Heart right ventricle (tissue), 16 donors: ENCODE data around the gene RBMS3. TPM values are rescaled to one million over a fixed set of nuclear protein-coding genes. Genes with fewer than 3 reads are reported as not detected.

ENCODE experiments used
- ATAC-seq, 8 donors: fragments of 200-7000 bp; cut with Tn5 transposase; one replicate each; pipeline ENCODE4 v1.9.1; 2020; ENCODE audit warnings: mild to moderate bottlenecking in 8 of 8, moderate library complexity in 8 of 8, moderate number of reproducible peaks in 1 of 8
- DNase-seq, 2 donors: peaks; one replicate each; pipeline ENCODE4 v3.0.0-alpha.2; 2020
- H3K27ac ChIP-seq, 10 donors: fragments of 200-600 bp; sonication (generic) in 2 of 10; one replicate each; pipeline versions ENCODE4 v1.5.0 to v1.8.0; 2020 to 2022; ENCODE audit warnings: mild to moderate bottlenecking in 3 of 10
- H3K27me3 ChIP-seq, 7 donors: fragments of 200-600 bp; one replicate each; pipeline ENCODE4 v1.8.0; 2021 to 2022; ENCODE audit warnings: mild to moderate bottlenecking in 2 of 7
- H3K36me3 ChIP-seq, 9 donors: fragments of 200-600 bp; sonication (generic) in 1 of 9; one replicate each; pipeline versions ENCODE4 v1.5.0 to v1.8.0; 2020 to 2022; ENCODE audit warnings: mild to moderate bottlenecking in 2 of 9
- H3K4me1 ChIP-seq, 9 donors: fragments of 200-600 bp; sonication (generic) in 1 of 9; one replicate each; pipeline versions ENCODE4 v1.5.0 to v1.8.0; 2020 to 2022; ENCODE audit warnings: mild to moderate bottlenecking in 4 of 9
- H3K4me3 ChIP-seq, 10 donors: fragments of 200-600 bp; sonication (generic) in 2 of 10; one replicate each; pipeline versions ENCODE4 v1.5.0 to v1.8.0; 2020 to 2022; ENCODE audit warnings: mild to moderate bottlenecking in 7 of 10, moderate library complexity in 2 of 10
- H3K9me3 ChIP-seq, 11 donors: fragments of 200-600 bp in 10 of 11; sonication (generic) in 2 of 11; one replicate each; pipeline versions ENCODE4 v1.5.0 to v1.8.0; 2013 to 2022; ENCODE audit warnings: mild to moderate bottlenecking in 2 of 11, control low read depth in 1 of 11, moderate library complexity in 1 of 11
- WGBS, 2 donors: extraction: QIAGEN DNeasy Blood & Tissue Kit; methylation state at CpG; one replicate each; pipeline ENCODE4 v1.1.7; 2013; ENCODE audit warnings: inconsistent platforms in 1 of 2; 5-methylcytosine and 5-hydroxymethylcytosine counted together
- intact Hi-C, 10 donors: fragments of 100-400 bp; cut with DNase I; formaldehyde crosslinking; loops; one replicate each; pipeline versions ENCODE4 v1.11.1 to v1.14.2; 2022
- polyA plus RNA-seq, 2 donors: library from polyadenylated mRNA; stranded (reverse); fragments of 200-250 nt; gene quantifications; one replicate each; pipeline ENCODE4 v1.2.3, GENCODE V29; 2013
- total RNA-seq, 10 donors: library from RNA; stranded (reverse); fragmentation: NEBNext Ultra II Directional in 3 of 10; extraction: Animal tissue kit (Norgen Biotek cat#: 25700) in 3 of 10; gene quantifications; one replicate each; pipeline versions ENCODE4 v1.2.1 to v1.2.4, GENCODE V29; 2021 to 2023
- TF ChIP-seq, protein P1 (sequence below), 9 donors: fragments of 200-600 bp; sonication (generic) in 2 of 9; IDR thresholded peaks; one replicate each; pipeline versions ENCODE4 v1.5.0 to v1.8.0; 2021 to 2022; ENCODE audit warnings: antibody characterized with exemption in 9 of 9, mild to moderate bottlenecking in 5 of 9, moderate library complexity in 1 of 9
- donor health status: Arrhythmogenic right ventricular cardiomyopathy.
- donor health status: ischemic (EF 13 %, LVEDD 7.1; RV severe dilation, severe dysfunction).
- donor health status: healthy with polysubstance abuse.
- donor health status: DM: no; HTN: yes; CAD: no.
- donor health status: DM: no; HTN: no; CAD: no.
- donor health status: ischemic (EF 25% LVEDD 6.9; RV normal size, moderate dysfunction).
- donor health status: ischemic (EF 25% LVEDD 5.7; RV mildly dilated, moderate dysfunction).
- donor health status: healthy.
- donor health status: DM: yes; HTN: yes; CAD: no.
- donor health status: Ischemic cardiomyopathy.
- donor health status: ischemic (EF 35%, LVEDD 5.7; RV mildly dilated, moderate dysfunction).
- donor health status: nonischemic (EF 11% LVEDD 7.7; RV severe dilation, severe dysfunction).
- donor health status: DM: yes; HTN: yes; CAD: no.
- donor health status: PGD.
- donor health status: ischemic (EF 29% LVEDD 5.4; RV normal size, mild dysfunction).
- donor health status: nonischemic (EF 23%, LVEDD 6.1; RV moderate dilation, normal function).

RBMS3 gene
- total and polyA plus RNA-seq, 12 donors: 3.2 to 41.1 (median 26.4) TPM

DNA sequence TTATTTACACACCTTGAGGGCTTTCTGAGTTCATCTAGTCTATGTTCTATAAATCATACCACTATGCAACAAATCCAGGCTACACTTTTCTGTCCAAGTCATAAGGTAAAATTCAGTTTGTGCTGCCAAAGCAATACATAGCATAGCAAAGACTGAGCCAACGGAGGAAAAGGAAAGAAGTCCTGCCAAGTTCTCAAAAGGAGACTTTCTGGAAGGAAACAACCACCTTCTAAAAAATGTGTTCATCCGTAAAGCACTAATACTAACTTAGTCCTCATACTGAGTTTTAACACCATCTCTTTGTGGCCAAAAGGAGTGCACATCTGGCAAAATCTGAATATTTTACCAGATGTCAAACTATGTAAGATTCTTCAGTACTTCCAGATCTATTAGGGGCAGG lies 620.2 kb downstream of the RBMS3 start:
- DNase-seq (no peak), ATAC-seq (peak in 4 of 8 donors; percentile 35 to 61 (median 56))
- H3K27ac ChIP-seq: peak overlapping the region in 2 of 10 donors; percentile 7 to 22
- H3K4me3 ChIP-seq: no peak overlapping the region
- TF ChIP-seq, protein P1, sequence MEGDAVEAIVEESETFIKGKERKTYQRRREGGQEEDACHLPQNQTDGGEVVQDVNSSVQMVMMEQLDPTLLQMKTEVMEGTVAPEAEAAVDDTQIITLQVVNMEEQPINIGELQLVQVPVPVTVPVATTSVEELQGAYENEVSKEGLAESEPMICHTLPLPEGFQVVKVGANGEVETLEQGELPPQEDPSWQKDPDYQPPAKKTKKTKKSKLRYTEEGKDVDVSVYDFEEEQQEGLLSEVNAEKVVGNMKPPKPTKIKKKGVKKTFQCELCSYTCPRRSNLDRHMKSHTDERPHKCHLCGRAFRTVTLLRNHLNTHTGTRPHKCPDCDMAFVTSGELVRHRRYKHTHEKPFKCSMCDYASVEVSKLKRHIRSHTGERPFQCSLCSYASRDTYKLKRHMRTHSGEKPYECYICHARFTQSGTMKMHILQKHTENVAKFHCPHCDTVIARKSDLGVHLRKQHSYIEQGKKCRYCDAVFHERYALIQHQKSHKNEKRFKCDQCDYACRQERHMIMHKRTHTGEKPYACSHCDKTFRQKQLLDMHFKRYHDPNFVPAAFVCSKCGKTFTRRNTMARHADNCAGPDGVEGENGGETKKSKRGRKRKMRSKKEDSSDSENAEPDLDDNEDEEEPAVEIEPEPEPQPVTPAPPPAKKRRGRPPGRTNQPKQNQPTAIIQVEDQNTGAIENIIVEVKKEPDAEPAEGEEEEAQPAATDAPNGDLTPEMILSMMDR (IDR thresholded peaks at IDR 0.05): no peak
- 23 to 64% methylated on average over 2 of the region's 2 CpGs for WGBS, 2 donors
- intact Hi-C loops: loop anchor here in 2 of 10 donors (1.0 to 5.0 kb wide), 2 partner anchors 32 to 374 kb away; no protein-coding TSS in a partner anchor
- H3K4me1 ChIP-seq: peaks cover 0 to 19% (median 4%) of the 10 kb centered on the region in 9 donors
- peaks cover 0 to 10% (median 0%) of the 10 kb centered on the region in 9 donors for H3K36me3 ChIP-seq
- no peaks in the 10 kb centered on the region for H3K27me3 ChIP-seq
- H3K9me3 ChIP-seq: no peaks in the 10 kb centered on the region

DNA sequence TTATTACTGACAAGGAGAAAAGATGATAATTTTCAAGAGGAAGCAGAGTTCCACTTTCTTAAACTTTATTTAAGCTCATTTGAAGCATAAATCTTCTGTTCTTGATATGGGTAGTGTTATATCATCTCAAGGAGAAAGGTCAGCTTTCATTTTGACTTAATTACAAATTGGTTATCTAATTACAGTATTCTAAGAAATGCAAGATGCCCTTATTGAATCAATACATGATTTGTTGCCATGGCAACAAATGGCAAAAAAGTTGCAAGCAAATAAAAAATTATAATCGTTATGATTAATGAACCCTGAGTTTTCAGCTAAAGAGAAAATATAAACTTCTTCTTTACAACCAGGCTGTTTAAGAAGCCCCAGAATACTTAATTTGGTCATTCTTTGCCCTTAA lies 622.7 kb downstream of the RBMS3 start:
- Histone ChIP-seq H3K27ac (no peak overlapping the region), H3K9me3 (no peaks in the 10 kb centered on the region), H3K27me3 (no peaks in the 10 kb centered on the region), H3K36me3 (peaks cover 0 to 3% (median 0%) of the 10 kb centered on the region in 9 donors), H3K4me3 (no peak overlapping the region), H3K4me1 (peaks cover 0 to 19% (median 4%) of the 10 kb centered on the region in 9 donors)
- no peak for ATAC-seq
- intact Hi-C loops: loop anchor here in 1 of 10 donors (5.0 kb wide), 1 partner anchor 376 kb away; no protein-coding TSS in a partner anchor
- no peak for DNase-seq
- WGBS, 2 donors: 91 to 100% methylated on average over 1 of the region's 1 CpG
- TF ChIP-seq, protein P1 (IDR thresholded peaks at IDR 0.05): no peak

DNA sequence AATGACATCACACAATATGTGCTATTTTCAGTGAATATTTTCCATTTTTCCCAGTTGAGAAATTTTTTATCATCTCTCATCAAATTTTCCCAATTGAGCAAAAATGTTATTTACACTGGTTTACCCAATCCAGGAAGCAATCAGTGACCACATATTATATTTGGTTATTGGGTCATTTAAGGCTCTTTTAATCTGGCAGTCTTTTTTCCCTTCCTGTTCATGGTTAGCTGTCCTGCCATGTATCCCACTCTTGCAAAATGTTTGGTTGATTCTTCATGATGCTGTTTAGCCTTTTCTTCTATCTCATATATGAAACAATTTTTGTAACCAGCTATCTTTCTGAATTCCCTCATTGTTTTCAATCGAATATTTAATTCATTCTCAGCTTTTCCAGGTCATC lies 626.0 kb downstream of the RBMS3 start:
- Histone ChIP-seq H3K9me3 (no peaks in the 10 kb centered on the region), H3K27me3 (no peaks in the 10 kb centered on the region), H3K4me1 (peaks cover 0 to under 1% (median 0%) of the 10 kb centered on the region in 9 donors), H3K36me3 (no peaks in the 10 kb centered on the region), H3K4me3 (no peak overlapping the region), H3K27ac (no peak overlapping the region)
- intact Hi-C loops: no loop called here
- TF ChIP-seq, protein P1 (IDR thresholded peaks at IDR 0.05): no peak
- no peak for DNase-seq
- 90 to 91% methylated on average over 1 of the region's 1 CpG for WGBS, 2 donors
- ATAC-seq: no peak

DNA sequence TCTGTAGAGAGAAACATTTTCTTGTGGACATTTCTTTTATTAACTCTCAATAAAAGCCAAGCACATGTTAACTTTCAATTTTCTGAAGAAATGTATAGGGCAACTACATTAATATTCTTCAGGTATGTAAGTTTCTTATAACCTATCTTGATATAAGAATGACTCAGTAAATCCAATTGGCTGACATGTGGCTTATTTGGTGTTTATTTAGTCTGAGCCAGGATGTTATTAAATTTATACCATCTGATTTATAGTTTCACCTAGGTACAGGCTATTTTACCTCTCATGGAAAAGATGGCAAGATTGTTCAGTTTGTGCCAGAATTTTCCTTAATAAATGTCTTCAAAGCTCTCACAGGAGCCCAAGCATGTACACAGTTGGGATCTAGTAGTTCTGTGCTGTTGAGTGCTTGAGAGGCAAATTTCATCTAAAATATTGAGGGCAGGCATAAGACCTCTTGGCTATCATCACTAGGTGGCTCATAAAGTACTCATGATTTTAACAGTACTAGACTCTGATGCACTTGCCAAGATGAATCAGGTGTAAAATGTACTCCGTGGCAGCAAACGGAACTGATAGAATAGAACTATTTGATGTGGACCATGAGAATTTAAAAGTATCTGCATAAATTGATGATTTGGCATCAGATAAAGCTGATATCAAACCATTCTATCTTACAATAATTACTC lies 631.9 kb downstream of the RBMS3 start:
- intact Hi-C loops: no loop called here

More for the DNA sequence above, 631.9 kb downstream of the RBMS3 start:
- DNase-seq (no peak), ATAC-seq (no peak)
- H3K4me3 ChIP-seq: no peak overlapping the region
- H3K27me3 ChIP-seq: no peaks in the 10 kb centered on the region
- 89 to 94% methylated on average over 2 of the region's 2 CpGs for WGBS, 2 donors
- H3K9me3 ChIP-seq: peaks cover 0 to 8% (median 0%) of the 10 kb centered on the region in 11 donors
- no peaks in the 10 kb centered on the region for H3K36me3 ChIP-seq
- TF ChIP-seq, protein P1 (IDR thresholded peaks at IDR 0.05): no peak
- H3K27ac ChIP-seq: no peak overlapping the region
- no peaks in the 10 kb centered on the region for H3K4me1 ChIP-seq
